ENCODE measurements around the gene STK17A.
"Not testable (repeated sequence)": the region's sequence is repeated elsewhere in the genome, so short reads cannot be mapped to it uniquely, and the experiment has no call there.

The STK17A gene

GRCh38 chr7:43660141-43660540 lies 77.2 kb downstream of the STK17A start:
- no peak for DNase-seq

- no peak for DNase-seq
Measured at GRCh38 chr7:43664681-43665080, 81.8 kb downstream of the STK17A start.

DNA sequence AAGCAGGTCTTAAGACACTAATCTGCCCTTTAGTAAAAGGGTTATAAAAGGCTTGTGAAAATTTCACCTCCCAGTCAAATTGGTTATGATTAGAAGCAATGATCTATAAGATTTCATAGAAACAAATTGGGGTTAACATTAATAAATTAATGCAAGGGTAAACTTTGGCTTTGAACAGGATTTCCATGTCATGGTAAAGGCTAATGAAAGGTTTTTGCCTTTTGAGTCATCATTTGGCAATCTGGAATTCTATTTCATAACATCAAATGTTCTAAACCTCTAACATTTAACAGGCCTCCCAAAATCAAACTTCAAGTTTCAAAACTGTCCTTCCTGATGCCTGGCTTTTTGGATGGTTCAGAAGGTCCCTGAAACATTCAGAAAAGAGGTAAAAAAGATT lies 84.0 kb downstream of the STK17A start:
- no peak for DNase-seq

DNA sequence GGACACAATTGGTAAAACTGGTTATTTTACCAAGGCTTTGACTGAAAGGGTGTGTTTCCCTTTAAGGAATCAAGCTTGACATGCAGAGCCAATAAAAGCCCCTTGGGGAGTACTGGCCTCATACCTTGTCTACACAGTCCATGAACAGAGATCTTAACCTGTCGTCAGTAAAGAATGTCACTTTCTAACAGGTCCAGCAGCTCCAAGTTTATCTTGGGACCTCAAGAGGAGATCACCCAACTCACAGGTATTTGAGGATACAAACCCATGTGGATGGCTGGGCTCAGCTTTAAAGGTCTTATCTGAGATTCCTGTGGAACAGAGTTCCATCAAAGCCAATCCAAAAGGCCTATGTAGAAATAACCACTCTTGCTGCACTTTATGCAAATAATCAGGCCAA lies 85.1 kb downstream of the STK17A start:
- DNase-seq: no peak

DNA sequence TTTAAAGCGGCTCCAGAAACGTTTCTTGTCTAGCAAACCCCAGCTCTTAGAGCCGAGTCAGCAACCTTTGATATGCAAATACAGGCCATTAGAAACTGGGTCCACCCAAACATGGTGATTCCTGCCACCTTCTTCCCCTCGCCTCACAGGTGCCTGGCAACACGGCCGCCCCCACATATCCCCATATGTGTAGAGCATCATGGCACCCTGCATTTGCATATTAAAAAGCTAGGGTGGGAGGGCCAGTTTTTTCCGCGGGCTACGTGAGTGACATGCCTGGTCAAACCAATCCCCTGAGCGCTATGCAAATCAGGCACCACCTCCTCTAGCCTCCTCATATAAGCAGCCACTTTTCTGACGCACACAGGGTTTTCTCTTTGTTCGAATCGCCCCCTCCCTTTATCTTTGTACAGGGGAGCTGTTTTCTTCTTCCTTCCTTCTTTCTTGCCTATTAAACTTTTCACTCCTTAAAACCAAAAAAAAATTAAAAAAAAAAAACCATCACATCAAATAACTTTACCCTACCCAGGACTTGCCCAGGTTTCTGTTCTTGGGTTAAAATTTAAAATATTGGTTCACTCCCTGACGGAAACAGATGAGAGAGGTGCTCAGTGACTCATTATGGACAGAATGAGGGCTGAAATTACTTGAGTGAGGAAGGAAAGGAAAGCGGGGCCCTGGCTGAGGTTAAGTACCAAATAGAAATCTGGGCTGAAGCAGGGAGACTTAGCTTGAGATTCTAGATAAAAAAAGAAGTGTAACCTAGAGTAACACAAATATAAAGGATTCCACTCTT lies 86.6 kb downstream of the STK17A start:
- DNase-seq: no peak

DNA sequence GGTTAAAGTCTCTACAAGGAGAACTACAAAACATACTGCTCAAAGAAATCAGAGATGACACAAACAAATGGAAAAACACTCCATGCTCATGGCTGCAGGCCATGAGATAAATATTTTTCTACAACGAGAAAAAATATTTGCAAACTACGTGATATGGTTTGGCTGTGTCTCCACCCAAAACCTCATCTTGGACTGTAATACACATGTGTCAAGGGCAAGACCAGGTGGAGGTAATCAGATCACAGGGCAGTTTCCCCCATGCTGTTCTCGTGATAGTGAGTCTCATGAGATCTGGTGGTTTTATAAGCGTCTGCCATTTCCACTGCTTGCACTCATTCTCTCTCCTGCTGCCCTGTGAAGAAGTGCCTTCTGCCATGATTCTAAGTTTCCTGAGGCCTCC lies 88.6 kb downstream of the STK17A start:
- DNase-seq: no peak

GRCh38 chr7:43673243-43673976 lies 90.5 kb downstream of the STK17A start:
- DNase-seq: not testable (repeated sequence)

DNA sequence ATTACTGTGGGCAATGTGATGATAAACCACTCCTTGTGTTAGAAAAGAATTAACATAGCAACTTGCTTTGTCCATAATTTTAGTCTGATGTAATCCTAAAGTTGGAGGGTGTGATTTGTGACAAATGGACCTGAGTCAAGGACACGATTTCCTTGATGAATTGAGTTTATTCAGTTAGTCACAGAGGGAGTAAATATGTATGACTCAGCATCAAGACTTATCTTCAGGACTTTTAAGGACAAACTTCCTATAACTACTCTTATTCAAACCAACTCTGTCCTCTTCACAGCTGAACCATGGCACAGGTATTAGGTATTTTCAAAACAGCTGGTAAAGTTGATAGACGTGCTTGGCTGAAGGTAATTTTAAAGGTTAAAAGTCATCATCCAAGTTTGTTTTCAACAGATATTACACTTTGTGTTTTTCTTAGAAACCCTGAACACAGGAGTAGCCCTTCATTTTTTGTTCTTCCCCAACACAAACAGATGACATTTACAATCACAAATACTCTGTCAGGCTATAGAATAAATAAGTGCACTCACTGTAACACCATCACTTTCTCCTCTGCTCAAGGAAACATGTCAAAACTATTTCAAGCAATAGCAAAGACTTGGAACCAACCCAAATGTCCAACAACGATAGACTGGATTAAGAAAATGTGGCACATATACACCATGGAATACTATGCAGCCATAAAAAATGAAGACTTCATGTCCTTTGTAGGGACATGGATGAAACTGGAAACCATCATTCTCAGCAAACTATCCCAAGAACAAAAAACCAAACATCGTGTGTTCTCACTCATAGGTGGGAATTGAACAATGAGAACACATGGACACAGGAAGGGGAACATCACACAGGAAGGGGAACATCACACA lies 91.9 kb downstream of the STK17A start:
- DNase-seq: no peak
